ENCODE data around the gene PHF12. TPM values are rescaled to one million over a fixed set of nuclear protein-coding genes. Genes with fewer than 3 reads are reported as not detected.
"Not testable (repeated sequence)": the region's sequence is repeated elsewhere in the genome, so short reads cannot be mapped to it uniquely, and the experiment has no call there.

PHF12 gene
- total and polyA plus RNA-seq, 2 donors: 20.5 to 32.4 TPM

- peaks cover 10 to 57% of the 10 kb centered on the region in 2 donors for H3K36me3 ChIP-seq (ENCODE audit: control insufficient read depth in 2 of 2, insufficient read depth in 2 of 2, low read length in 1 of 2)
- WGBS: 97% methylated on average over 8 of the region's 8 CpGs
Observed at GRCh38 chr17:28934508-28934907, 16.8 kb downstream of the PHF12 start.

GRCh38 chr17:28929787-28930186 lies 21.5 kb downstream of the PHF12 start:
- no peak overlapping the region for H3K27ac ChIP-seq (ENCODE audit: low read depth in 1 of 2, low read length in 1 of 2)
- H3K4me3 ChIP-seq (ENCODE audit: low read length in 2 of 2): no peak overlapping the region
- peaks cover 17 to 25% of the 10 kb centered on the region in 2 donors for H3K4me1 ChIP-seq (ENCODE audit: control insufficient read depth in 2 of 2, insufficient read depth in 2 of 2, low read length in 2 of 2)
- peaks cover 20 to 61% of the 10 kb centered on the region in 2 donors for H3K36me3 ChIP-seq (ENCODE audit: control insufficient read depth in 2 of 2, insufficient read depth in 2 of 2, low read length in 1 of 2)
- WGBS: over 99% methylated on average over 2 of the region's 2 CpGs
- no peaks in the 10 kb centered on the region for H3K27me3 ChIP-seq (ENCODE audit: control insufficient read depth in 2 of 2, insufficient read depth in 1 of 2, low read length in 1 of 2)
- no peak for DNase-seq (ENCODE audit: low read depth in 6 of 9, low spot score in 9 of 9)
- no peaks in the 10 kb centered on the region for H3K9me3 ChIP-seq (ENCODE audit: control insufficient read depth in 2 of 2, insufficient read depth in 1 of 2, low read length in 1 of 2)

More at GRCh38 chr17:28934508-28934907, 16.8 kb downstream of the PHF12 start:
- not testable (repeated sequence) for H3K27ac ChIP-seq (ENCODE audit: low read depth in 1 of 2, low read length in 1 of 2); DNase-seq (ENCODE audit: low read depth in 6 of 9, low spot score in 9 of 9); H3K27me3 ChIP-seq (ENCODE audit: control insufficient read depth in 2 of 2, insufficient read depth in 1 of 2, low read length in 1 of 2); H3K4me3 ChIP-seq (ENCODE audit: low read length in 2 of 2); H3K9me3 ChIP-seq (ENCODE audit: control insufficient read depth in 2 of 2, insufficient read depth in 1 of 2, low read length in 1 of 2)
- peaks cover 5 to 24% of the 10 kb centered on the region in 2 donors for H3K4me1 ChIP-seq (ENCODE audit: control insufficient read depth in 2 of 2, insufficient read depth in 2 of 2, low read length in 2 of 2)

GRCh38 chr17:28928061-28928460 lies 23.3 kb downstream of the PHF12 start:
- Histone ChIP-seq H3K27ac (ENCODE audit: low read depth in 1 of 2, low read length in 1 of 2) (no peak overlapping the region), H3K27me3 (ENCODE audit: control insufficient read depth in 2 of 2, insufficient read depth in 1 of 2, low read length in 1 of 2) (no peaks in the 10 kb centered on the region), H3K9me3 (ENCODE audit: control insufficient read depth in 2 of 2, insufficient read depth in 1 of 2, low read length in 1 of 2) (no peaks in the 10 kb centered on the region), H3K36me3 (ENCODE audit: control insufficient read depth in 2 of 2, insufficient read depth in 2 of 2, low read length in 1 of 2) (peaks cover 27 to 61% of the 10 kb centered on the region in 2 donors), H3K4me3 (ENCODE audit: low read length in 2 of 2) (no peak overlapping the region), H3K4me1 (ENCODE audit: control insufficient read depth in 2 of 2, insufficient read depth in 2 of 2, low read length in 2 of 2) (peaks cover 17 to 22% of the 10 kb centered on the region in 2 donors)
- WGBS: 95% methylated on average over 2 of the region's 2 CpGs
- DNase-seq (ENCODE audit: low read depth in 6 of 9, low spot score in 9 of 9): no peak

GRCh38 chr17:28926786-28927185 lies 24.5 kb downstream of the PHF12 start:
- no peak for DNase-seq (ENCODE audit: low read depth in 6 of 9, low spot score in 9 of 9)
- H3K4me1 ChIP-seq (ENCODE audit: control insufficient read depth in 2 of 2, insufficient read depth in 2 of 2, low read length in 2 of 2): peaks cover 17 to 22% of the 10 kb centered on the region in 2 donors

GRCh38 chr17:28926366-28926765 lies 25.0 kb downstream of the PHF12 start:
- H3K4me3 ChIP-seq (ENCODE audit: low read length in 2 of 2): no peak overlapping the region

More at GRCh38 chr17:28926786-28927185, 24.5 kb downstream of the PHF12 start:
- H3K9me3 ChIP-seq (ENCODE audit: control insufficient read depth in 2 of 2, insufficient read depth in 1 of 2, low read length in 1 of 2): no peaks in the 10 kb centered on the region
- peak overlapping the region; percentile 69 to 84 for H3K27ac ChIP-seq (ENCODE audit: low read depth in 1 of 2, low read length in 1 of 2)
- H3K36me3 ChIP-seq (ENCODE audit: control insufficient read depth in 2 of 2, insufficient read depth in 2 of 2, low read length in 1 of 2): peaks cover 29 to 62% of the 10 kb centered on the region in 2 donors
- no peak overlapping the region for H3K4me3 ChIP-seq (ENCODE audit: low read length in 2 of 2)
- H3K27me3 ChIP-seq (ENCODE audit: control insufficient read depth in 2 of 2, insufficient read depth in 1 of 2, low read length in 1 of 2): no peaks in the 10 kb centered on the region
- WGBS: 97% methylated on average over 4 of the region's 4 CpGs

GRCh38 chr17:28925912-28926365 lies 25.4 kb downstream of the PHF12 start:
- H3K9me3 ChIP-seq (ENCODE audit: control insufficient read depth in 2 of 2, insufficient read depth in 1 of 2, low read length in 1 of 2): no peaks in the 10 kb centered on the region
- H3K36me3 ChIP-seq (ENCODE audit: control insufficient read depth in 2 of 2, insufficient read depth in 2 of 2, low read length in 1 of 2): peaks cover 38 to 69% of the 10 kb centered on the region in 2 donors
- H3K4me3 ChIP-seq (ENCODE audit: low read length in 2 of 2): no peak overlapping the region
- no peaks in the 10 kb centered on the region for H3K27me3 ChIP-seq (ENCODE audit: control insufficient read depth in 2 of 2, insufficient read depth in 1 of 2, low read length in 1 of 2)
- 4% methylated on average over 2 of the region's 2 CpGs for WGBS
- H3K4me1 ChIP-seq (ENCODE audit: control insufficient read depth in 2 of 2, insufficient read depth in 2 of 2, low read length in 2 of 2): peaks cover 17 to 22% of the 10 kb centered on the region in 2 donors
- DNase-seq (ENCODE audit: low read depth in 6 of 9, low spot score in 9 of 9): peak in 6 of 9 donors; percentile 33 to 78 (median 48)
- peak overlapping the region; percentile 69 to 91 for H3K27ac ChIP-seq (ENCODE audit: low read depth in 1 of 2, low read length in 1 of 2)

More at GRCh38 chr17:28926366-28926765, 25.0 kb downstream of the PHF12 start:
- 66% methylated on average over 2 of the region's 2 CpGs for WGBS
- H3K36me3 ChIP-seq (ENCODE audit: control insufficient read depth in 2 of 2, insufficient read depth in 2 of 2, low read length in 1 of 2): peaks cover 34 to 65% of the 10 kb centered on the region in 2 donors
- H3K9me3 ChIP-seq (ENCODE audit: control insufficient read depth in 2 of 2, insufficient read depth in 1 of 2, low read length in 1 of 2): no peaks in the 10 kb centered on the region
- H3K27me3 ChIP-seq (ENCODE audit: control insufficient read depth in 2 of 2, insufficient read depth in 1 of 2, low read length in 1 of 2): no peaks in the 10 kb centered on the region
- no peak for DNase-seq (ENCODE audit: low read depth in 6 of 9, low spot score in 9 of 9)
- H3K27ac ChIP-seq (ENCODE audit: low read depth in 1 of 2, low read length in 1 of 2): peak overlapping the region; percentile 69 to 84
- H3K4me1 ChIP-seq (ENCODE audit: control insufficient read depth in 2 of 2, insufficient read depth in 2 of 2, low read length in 2 of 2): peaks cover 17 to 22% of the 10 kb centered on the region in 2 donors

GRCh38 chr17:28920201-28920600 lies 31.1 kb downstream of the PHF12 start:
- Histone ChIP-seq H3K27me3 (ENCODE audit: control insufficient read depth in 2 of 2, insufficient read depth in 1 of 2, low read length in 1 of 2) (no peaks in the 10 kb centered on the region), H3K36me3 (ENCODE audit: control insufficient read depth in 2 of 2, insufficient read depth in 2 of 2, low read length in 1 of 2) (peaks cover 72 to 87% of the 10 kb centered on the region in 2 donors), H3K4me3 (ENCODE audit: low read length in 2 of 2) (no peak overlapping the region), H3K9me3 (ENCODE audit: control insufficient read depth in 2 of 2, insufficient read depth in 1 of 2, low read length in 1 of 2) (no peaks in the 10 kb centered on the region), H3K4me1 (ENCODE audit: control insufficient read depth in 2 of 2, insufficient read depth in 2 of 2, low read length in 2 of 2) (no peaks in the 10 kb centered on the region), H3K27ac (ENCODE audit: low read depth in 1 of 2, low read length in 1 of 2) (no peak overlapping the region)
- DNase-seq (ENCODE audit: low read depth in 6 of 9, low spot score in 9 of 9): no peak

- Histone ChIP-seq H3K27me3 (ENCODE audit: control insufficient read depth in 2 of 2, insufficient read depth in 1 of 2, low read length in 1 of 2) (no peaks in the 10 kb centered on the region), H3K36me3 (ENCODE audit: control insufficient read depth in 2 of 2, insufficient read depth in 2 of 2, low read length in 1 of 2) (peaks cover 80 to 91% of the 10 kb centered on the region in 2 donors), H3K4me1 (ENCODE audit: control insufficient read depth in 2 of 2, insufficient read depth in 2 of 2, low read length in 2 of 2) (no peaks in the 10 kb centered on the region), H3K4me3 (ENCODE audit: low read length in 2 of 2) (no peak overlapping the region), H3K27ac (ENCODE audit: low read depth in 1 of 2, low read length in 1 of 2) (no peak overlapping the region), H3K9me3 (ENCODE audit: control insufficient read depth in 2 of 2, insufficient read depth in 1 of 2, low read length in 1 of 2) (no peaks in the 10 kb centered on the region)
- 94% methylated on average over 2 of the region's 2 CpGs for WGBS
- no peak for DNase-seq (ENCODE audit: low read depth in 6 of 9, low spot score in 9 of 9)
Observed at GRCh38 chr17:28918295-28918694, 33.0 kb downstream of the PHF12 start.

GRCh38 chr17:28917465-28917864 lies 33.9 kb downstream of the PHF12 start:
- no peak for DNase-seq (ENCODE audit: low read depth in 6 of 9, low spot score in 9 of 9)
- 98% methylated on average over 5 of the region's 5 CpGs for WGBS
- Histone ChIP-seq H3K9me3 (ENCODE audit: control insufficient read depth in 2 of 2, insufficient read depth in 1 of 2, low read length in 1 of 2) (no peaks in the 10 kb centered on the region), H3K27ac (ENCODE audit: low read depth in 1 of 2, low read length in 1 of 2) (no peak overlapping the region), H3K4me3 (ENCODE audit: low read length in 2 of 2) (no peak overlapping the region), H3K27me3 (ENCODE audit: control insufficient read depth in 2 of 2, insufficient read depth in 1 of 2, low read length in 1 of 2) (no peaks in the 10 kb centered on the region), H3K4me1 (ENCODE audit: control insufficient read depth in 2 of 2, insufficient read depth in 2 of 2, low read length in 2 of 2) (no peaks in the 10 kb centered on the region), H3K36me3 (ENCODE audit: control insufficient read depth in 2 of 2, insufficient read depth in 2 of 2, low read length in 1 of 2) (peaks cover 85 to 92% of the 10 kb centered on the region in 2 donors)
